Measurements from ENCODE around the gene CDK5R1.

Gene CDK5R1

GRCh38 chr17:32464374-32464773 lies 22.4 kb upstream of the CDK5R1 start:
- Histone ChIP-seq H4K20me1 (ENCODE audit: insufficient read depth, low read length, poor library complexity, severe bottlenecking) (peaks cover 17% of the 10 kb centered on the region), H3K4me3 (ENCODE audit: low read length, poor library complexity, severe bottlenecking) (no peak overlapping the region), H3K4me2 (ENCODE audit: low read depth, low read length, poor library complexity, severe bottlenecking) (no peak overlapping the region), H3K79me2 (ENCODE audit: insufficient read depth, low read length) (peaks cover 14% of the 10 kb centered on the region; the same call in 1 of the 2 replicates), H3K9ac (ENCODE audit: low read depth, low read length, poor library complexity, severe bottlenecking) (no peak overlapping the region), H3F3A (ENCODE audit: low read depth) (no peaks in the 10 kb centered on the region), H3K4me1 (ENCODE audit: insufficient read depth, low read length, poor library complexity, severe bottlenecking) (no peaks in the 10 kb centered on the region), H3K36me3 (ENCODE audit: insufficient read depth, low read length) (peaks cover 82% of the 10 kb centered on the region), H3K9me3 (ENCODE audit: insufficient read depth, low read depth, low read length) (no peaks in the 10 kb centered on the region), H2AFZ (ENCODE audit: low read length) (no peak overlapping the region), H3K9me2 (replicated peaks; ENCODE audit: low read depth, low read length) (no peaks in the 10 kb centered on the region), H3K27me3 (ENCODE audit: insufficient read depth, low read length, poor library complexity, severe bottlenecking) (no peaks in the 10 kb centered on the region)
- TF ChIP-seq, protein P1, sequence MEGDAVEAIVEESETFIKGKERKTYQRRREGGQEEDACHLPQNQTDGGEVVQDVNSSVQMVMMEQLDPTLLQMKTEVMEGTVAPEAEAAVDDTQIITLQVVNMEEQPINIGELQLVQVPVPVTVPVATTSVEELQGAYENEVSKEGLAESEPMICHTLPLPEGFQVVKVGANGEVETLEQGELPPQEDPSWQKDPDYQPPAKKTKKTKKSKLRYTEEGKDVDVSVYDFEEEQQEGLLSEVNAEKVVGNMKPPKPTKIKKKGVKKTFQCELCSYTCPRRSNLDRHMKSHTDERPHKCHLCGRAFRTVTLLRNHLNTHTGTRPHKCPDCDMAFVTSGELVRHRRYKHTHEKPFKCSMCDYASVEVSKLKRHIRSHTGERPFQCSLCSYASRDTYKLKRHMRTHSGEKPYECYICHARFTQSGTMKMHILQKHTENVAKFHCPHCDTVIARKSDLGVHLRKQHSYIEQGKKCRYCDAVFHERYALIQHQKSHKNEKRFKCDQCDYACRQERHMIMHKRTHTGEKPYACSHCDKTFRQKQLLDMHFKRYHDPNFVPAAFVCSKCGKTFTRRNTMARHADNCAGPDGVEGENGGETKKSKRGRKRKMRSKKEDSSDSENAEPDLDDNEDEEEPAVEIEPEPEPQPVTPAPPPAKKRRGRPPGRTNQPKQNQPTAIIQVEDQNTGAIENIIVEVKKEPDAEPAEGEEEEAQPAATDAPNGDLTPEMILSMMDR (conservative IDR thresholded peaks at IDR 0.05; ENCODE audit: low read length): no peak
- TF ChIP-seq EZH2phosphoT487 (IDR thresholded peaks at IDR 0.05; ENCODE audit: borderline replicate concordance): no peak

GRCh38 chr17:32467949-32468348 lies 18.8 kb upstream of the CDK5R1 start:
- H2AFZ ChIP-seq (ENCODE audit: low read length): no peak overlapping the region
- no peak overlapping the region for H3K4me3 ChIP-seq (ENCODE audit: low read length, poor library complexity, severe bottlenecking)
- H3K9me2 ChIP-seq (replicated peaks; ENCODE audit: low read depth, low read length): no peaks in the 10 kb centered on the region
- H3K36me3 ChIP-seq (ENCODE audit: insufficient read depth, low read length): peaks cover 86% of the 10 kb centered on the region
- H4K20me1 ChIP-seq (ENCODE audit: insufficient read depth, low read length, poor library complexity, severe bottlenecking): peaks cover 7% of the 10 kb centered on the region
- H3K4me2 ChIP-seq (ENCODE audit: low read depth, low read length, poor library complexity, severe bottlenecking): no peak overlapping the region
- H3K4me1 ChIP-seq (ENCODE audit: insufficient read depth, low read length, poor library complexity, severe bottlenecking): no peaks in the 10 kb centered on the region
- no peaks in the 10 kb centered on the region for H3F3A ChIP-seq (ENCODE audit: low read depth)
- no peak overlapping the region for H3K9ac ChIP-seq (ENCODE audit: low read depth, low read length, poor library complexity, severe bottlenecking)
- H3K27me3 ChIP-seq (ENCODE audit: insufficient read depth, low read length, poor library complexity, severe bottlenecking): no peaks in the 10 kb centered on the region
- no peaks in the 10 kb centered on the region for H3K9me3 ChIP-seq (ENCODE audit: insufficient read depth, low read depth, low read length)
- no peak for TF ChIP-seq EZH2phosphoT487 (IDR thresholded peaks at IDR 0.05; ENCODE audit: borderline replicate concordance)
- 0 out of 2 replicates have a peak, but pooled peaks cover under 1% of the 10 kb centered on the region for H3K79me2 ChIP-seq (ENCODE audit: insufficient read depth, low read length)

GRCh38 chr17:32470405-32471167 lies 16.2 kb upstream of the CDK5R1 start:
- Histone ChIP-seq H3K79me2 (ENCODE audit: insufficient read depth, low read length) (no peaks in the 10 kb centered on the region), H3K36me3 (ENCODE audit: insufficient read depth, low read length) (peaks cover 87% of the 10 kb centered on the region), H3K4me3 (ENCODE audit: low read length, poor library complexity, severe bottlenecking) (no peak overlapping the region), H3K4me1 (ENCODE audit: insufficient read depth, low read length, poor library complexity, severe bottlenecking) (no peaks in the 10 kb centered on the region), H3F3A (ENCODE audit: low read depth) (no peaks in the 10 kb centered on the region), H2AFZ (ENCODE audit: low read length) (no peak overlapping the region), H3K9ac (ENCODE audit: low read depth, low read length, poor library complexity, severe bottlenecking) (no peak overlapping the region), H3K27me3 (ENCODE audit: insufficient read depth, low read length, poor library complexity, severe bottlenecking) (no peaks in the 10 kb centered on the region), H3K9me3 (ENCODE audit: insufficient read depth, low read depth, low read length) (no peaks in the 10 kb centered on the region), H3K4me2 (ENCODE audit: low read depth, low read length, poor library complexity, severe bottlenecking) (no peak overlapping the region), H4K20me1 (ENCODE audit: insufficient read depth, low read length, poor library complexity, severe bottlenecking) (no peaks in the 10 kb centered on the region), H3K9me2 (replicated peaks; ENCODE audit: low read depth, low read length) (no peaks in the 10 kb centered on the region)
- TF ChIP-seq EZH2phosphoT487 (IDR thresholded peaks at IDR 0.05; ENCODE audit: borderline replicate concordance): no peak
- TF ChIP-seq, protein P1 (conservative IDR thresholded peaks at IDR 0.05; ENCODE audit: low read length): no peak

GRCh38 chr17:32471652-32472051 lies 15.1 kb upstream of the CDK5R1 start:
- H3K4me3 ChIP-seq (ENCODE audit: low read length, poor library complexity, severe bottlenecking): no peak overlapping the region
- peaks cover 90% of the 10 kb centered on the region for H3K36me3 ChIP-seq (ENCODE audit: insufficient read depth, low read length)
- H3K4me2 ChIP-seq (ENCODE audit: low read depth, low read length, poor library complexity, severe bottlenecking): no peak overlapping the region
- no peaks in the 10 kb centered on the region for H3K9me2 ChIP-seq (replicated peaks; ENCODE audit: low read depth, low read length)
- no peaks in the 10 kb centered on the region for H3F3A ChIP-seq (ENCODE audit: low read depth)
- no peaks in the 10 kb centered on the region for H4K20me1 ChIP-seq (ENCODE audit: insufficient read depth, low read length, poor library complexity, severe bottlenecking)
- H2AFZ ChIP-seq (ENCODE audit: low read length): no peak overlapping the region
- no peaks in the 10 kb centered on the region for H3K79me2 ChIP-seq (ENCODE audit: insufficient read depth, low read length)
- TF ChIP-seq EZH2phosphoT487 (IDR thresholded peaks at IDR 0.05; ENCODE audit: borderline replicate concordance): no peak
- TF ChIP-seq, protein P1 (conservative IDR thresholded peaks at IDR 0.05; ENCODE audit: low read length): no peak
- no peaks in the 10 kb centered on the region for H3K27me3 ChIP-seq (ENCODE audit: insufficient read depth, low read length, poor library complexity, severe bottlenecking)
- no peaks in the 10 kb centered on the region for H3K4me1 ChIP-seq (ENCODE audit: insufficient read depth, low read length, poor library complexity, severe bottlenecking)
- no peaks in the 10 kb centered on the region for H3K9me3 ChIP-seq (ENCODE audit: insufficient read depth, low read depth, low read length)
- no peak overlapping the region for H3K9ac ChIP-seq (ENCODE audit: low read depth, low read length, poor library complexity, severe bottlenecking)
